AG20443 (cell line): Measurements from ENCODE around the gene GDF10.

Experiments
- DNase-seq: peaks from one replicate; pipeline ENCODE4 v3.0.0; 2012; ENCODE audit warnings: low spot score, mixed read lengths

The GDF10 gene

GRCh38 chr10:47333532-47333931 is 33.5 kb downstream of the GDF10 start:
- no peak for DNase-seq

DNA sequence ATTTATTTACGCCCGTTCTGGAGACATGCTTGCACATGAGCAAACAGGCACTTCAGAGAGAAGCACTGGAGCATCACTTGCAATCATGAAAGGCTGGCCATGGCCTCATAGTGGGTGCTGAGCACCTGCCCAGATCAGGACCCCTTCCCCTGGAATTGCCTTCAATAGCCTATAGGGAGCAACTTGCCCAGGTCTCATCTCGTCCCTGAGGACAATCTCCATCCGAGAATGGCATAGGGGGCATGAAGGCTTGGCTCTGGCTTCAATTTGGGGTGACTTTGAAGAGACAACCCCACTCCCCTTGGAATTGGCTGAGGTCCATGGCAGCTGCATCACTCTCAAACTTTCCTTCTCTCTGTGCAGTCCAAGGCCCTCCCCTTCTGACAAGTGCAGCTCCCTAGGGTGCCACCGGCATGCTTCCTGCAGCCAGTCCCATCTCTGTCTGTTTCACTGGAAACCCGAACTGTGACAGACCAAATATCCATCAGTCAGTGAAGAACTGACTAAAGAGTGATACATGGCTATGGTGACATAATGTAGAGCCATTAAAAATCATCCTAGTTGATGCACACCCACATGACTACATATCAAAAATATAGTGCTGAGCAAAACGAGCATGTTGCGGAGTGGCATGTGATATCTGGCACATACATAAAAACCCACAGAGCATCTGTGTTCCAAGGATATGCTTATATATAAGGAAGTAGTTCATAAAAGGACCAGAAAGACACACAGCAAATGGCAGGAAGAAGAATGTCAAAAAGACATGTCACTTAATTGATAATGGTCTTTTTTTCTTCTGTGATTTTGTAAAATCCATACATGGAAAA is 34.7 kb downstream of the GDF10 start:
- DNase-seq: no peak

DNA sequence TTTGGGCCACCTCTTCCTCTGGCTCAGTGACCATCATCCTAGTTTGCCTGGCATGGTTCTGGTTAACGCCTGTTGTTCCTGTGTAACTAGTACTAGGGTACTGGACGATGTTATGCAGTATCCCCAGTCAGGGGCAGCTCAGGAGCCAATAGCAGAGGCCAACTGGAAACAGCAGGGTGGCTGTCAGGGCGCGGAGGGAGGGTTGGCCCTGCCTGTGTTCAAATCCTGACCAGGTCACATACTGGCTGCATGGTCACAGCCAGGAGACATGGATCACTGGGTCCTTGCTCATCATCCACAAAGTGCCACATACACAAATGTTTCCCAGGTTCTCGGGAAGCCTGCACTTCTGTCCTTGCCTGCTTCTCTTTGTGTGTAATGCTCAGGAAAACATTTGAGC is 35.9 kb downstream of the GDF10 start:
- no peak for DNase-seq

GRCh38 chr10:47336387-47337134 is 36.6 kb downstream of the GDF10 start:
- no peak for DNase-seq

GRCh38 chr10:47337310-47337709 is 37.3 kb downstream of the GDF10 start:
- DNase-seq: no peak

DNA sequence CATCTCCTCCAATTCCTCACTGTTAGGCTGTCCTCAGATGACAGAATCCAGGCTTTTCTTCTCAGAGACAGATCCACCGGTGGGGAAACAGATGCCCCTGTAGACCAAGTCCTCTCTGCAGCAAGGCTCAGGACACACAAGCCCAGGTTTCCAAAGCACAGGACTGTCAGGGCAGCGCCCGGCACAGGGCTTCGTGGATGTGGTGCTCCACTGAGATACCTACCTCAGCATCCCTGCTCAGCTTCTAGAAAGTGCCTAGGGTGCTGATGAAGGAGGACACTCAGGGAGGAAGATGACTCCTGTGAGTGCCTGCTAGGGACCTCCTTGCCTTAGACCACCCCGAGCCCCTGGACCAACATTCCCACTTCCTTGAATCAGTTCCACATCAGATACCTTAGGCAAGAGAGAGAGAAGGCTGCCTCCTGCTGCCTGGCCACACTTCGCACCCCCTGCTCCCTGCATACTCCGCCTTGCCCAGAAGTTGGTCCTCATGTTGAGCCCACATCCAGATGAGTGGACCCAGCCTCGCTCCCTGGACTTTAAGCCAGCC is 39.3 kb downstream of the GDF10 start:
- DNase-seq: no peak

- no peak for DNase-seq
These were observed 40.0 kb downstream of the GDF10 start for GRCh38 chr10:47339759-47340607.

DNA sequence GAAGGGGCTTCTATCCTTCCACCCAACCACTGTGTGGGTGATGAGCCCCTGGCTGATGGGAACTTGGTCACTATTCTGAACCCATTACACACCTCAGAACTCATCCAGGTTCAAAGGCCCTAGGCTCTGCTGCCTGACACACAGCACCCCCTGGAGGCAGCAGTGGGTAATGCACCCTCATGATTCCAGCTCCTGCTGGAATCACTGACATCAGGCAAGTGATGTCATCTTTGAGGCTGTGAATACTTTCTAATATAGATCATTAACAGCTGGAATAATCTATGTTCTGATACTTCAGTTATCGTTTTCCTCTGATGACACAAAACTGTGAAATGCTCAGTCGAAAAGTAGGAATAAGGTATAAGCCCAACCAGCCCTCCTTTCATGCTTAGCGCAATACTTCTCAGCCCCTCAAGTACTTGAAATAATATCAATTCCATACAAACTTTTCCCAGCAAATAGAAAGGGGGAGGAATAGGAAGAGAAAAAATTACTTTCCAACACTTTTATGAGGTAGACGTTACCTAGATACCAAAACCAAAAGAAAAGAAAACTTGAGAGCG is 40.7 kb downstream of the GDF10 start:
- DNase-seq: peak; percentile 85

DNA sequence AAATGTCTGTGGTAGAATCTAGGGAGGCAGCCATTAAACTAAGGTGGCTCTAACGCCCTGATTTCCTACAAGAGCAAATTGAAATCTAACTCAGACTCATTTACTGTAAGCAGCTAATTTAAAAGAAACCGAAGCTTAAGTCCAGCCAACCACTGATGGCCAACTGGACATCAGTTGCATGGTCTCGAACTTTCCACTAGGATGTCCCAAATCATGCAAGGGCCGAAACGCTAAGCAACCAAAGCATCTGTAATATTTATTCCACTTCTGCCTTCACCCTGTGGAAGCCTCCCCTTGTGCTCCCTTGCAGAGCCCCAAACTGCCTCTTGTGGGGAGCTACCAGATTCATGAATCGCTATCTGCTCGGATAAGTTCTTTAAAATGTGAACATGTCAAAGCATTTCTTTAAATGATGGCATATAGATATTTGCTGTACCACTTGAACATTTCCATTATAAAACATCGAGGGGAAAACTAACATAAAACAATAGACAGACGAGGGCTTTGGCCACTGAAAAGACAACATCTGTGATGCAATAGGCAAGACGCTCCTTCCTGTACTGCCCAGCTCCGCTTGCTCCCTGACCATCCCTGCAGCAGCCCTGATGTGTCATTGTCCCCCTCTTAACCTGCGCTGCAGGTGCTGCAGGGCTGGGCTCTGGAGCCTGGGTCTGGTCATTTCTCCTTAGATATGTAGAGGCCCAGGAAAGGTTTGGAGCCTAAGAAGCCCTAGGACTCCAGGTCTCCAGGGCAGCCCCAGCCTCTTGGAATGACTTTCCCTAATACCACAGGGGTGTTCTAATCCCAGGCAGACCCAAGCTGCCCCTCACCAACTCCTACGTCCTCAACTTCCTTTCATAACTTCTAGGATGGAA is 45.2 kb downstream of the GDF10 start:
- no peak for DNase-seq

GRCh38 chr10:47346581-47347302 is 46.7 kb downstream of the GDF10 start:
- no peak for DNase-seq

- no peak for DNase-seq
These were observed 47.3 kb downstream of the GDF10 start for GRCh38 chr10:47347303-47347675.

DNA sequence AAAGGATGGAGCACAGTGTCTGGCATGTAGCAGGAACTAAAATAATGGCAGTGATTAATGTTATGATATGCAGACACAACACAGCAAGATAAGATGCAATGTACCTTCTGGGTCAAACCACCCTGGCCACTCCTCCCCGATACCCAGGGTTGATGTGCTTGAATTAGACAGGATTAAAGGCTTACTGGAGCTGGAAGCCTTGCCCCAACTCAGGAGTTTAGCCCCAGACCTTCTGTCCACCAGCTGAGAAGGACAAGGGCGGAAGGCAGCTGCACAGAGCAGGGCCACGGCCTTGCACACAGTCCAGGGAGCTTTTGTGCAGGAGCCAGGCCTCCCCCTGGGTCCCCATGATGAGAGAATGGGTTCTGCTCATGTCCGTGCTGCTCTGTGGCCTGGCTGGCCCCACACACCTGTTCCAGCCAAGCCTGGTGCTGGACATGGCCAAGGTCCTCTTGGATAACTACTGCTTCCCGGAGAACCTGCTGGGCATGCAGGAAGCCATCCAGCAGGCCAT is 48.2 kb downstream of the GDF10 start, which contains the start of gene RBP3:
RBP3 (plus strand) TSS at position 226 of the 514 bp plus-strand sequence; CDS start at position 348, 122 bp downstream.
- DNase-seq: no peak

- no peak for DNase-seq
These were observed 48.9 kb downstream of the GDF10 start for GRCh38 chr10:47348661-47349470.

DNA sequence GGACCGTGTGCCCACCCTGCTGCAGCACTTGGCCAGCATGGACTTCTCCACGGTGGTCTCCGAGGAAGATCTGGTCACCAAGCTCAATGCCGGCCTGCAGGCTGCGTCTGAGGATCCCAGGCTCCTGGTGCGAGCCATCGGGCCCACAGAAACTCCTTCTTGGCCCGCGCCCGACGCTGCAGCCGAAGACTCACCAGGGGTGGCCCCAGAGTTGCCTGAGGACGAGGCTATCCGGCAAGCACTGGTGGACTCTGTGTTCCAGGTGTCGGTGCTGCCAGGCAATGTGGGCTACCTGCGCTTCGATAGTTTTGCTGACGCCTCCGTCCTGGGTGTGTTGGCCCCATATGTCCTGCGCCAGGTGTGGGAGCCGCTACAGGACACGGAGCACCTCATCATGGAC is 49.5 kb downstream of the GDF10 start:
- DNase-seq: no peak

DNA sequence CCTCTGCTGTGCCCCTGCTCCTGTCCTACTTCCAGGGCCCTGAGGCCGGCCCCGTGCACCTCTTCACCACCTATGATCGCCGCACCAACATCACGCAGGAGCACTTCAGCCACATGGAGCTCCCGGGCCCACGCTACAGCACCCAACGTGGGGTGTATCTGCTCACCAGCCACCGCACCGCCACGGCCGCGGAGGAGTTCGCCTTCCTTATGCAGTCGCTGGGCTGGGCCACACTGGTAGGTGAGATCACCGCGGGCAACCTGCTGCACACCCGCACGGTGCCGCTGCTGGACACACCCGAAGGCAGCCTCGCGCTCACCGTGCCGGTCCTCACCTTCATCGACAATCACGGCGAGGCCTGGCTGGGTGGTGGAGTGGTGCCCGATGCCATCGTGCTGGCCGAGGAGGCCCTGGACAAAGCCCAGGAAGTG is 50.0 kb downstream of the GDF10 start:
- DNase-seq: no peak

GRCh38 chr10:47350671-47351640 is 51.0 kb downstream of the GDF10 start:
- no peak for DNase-seq

DNA sequence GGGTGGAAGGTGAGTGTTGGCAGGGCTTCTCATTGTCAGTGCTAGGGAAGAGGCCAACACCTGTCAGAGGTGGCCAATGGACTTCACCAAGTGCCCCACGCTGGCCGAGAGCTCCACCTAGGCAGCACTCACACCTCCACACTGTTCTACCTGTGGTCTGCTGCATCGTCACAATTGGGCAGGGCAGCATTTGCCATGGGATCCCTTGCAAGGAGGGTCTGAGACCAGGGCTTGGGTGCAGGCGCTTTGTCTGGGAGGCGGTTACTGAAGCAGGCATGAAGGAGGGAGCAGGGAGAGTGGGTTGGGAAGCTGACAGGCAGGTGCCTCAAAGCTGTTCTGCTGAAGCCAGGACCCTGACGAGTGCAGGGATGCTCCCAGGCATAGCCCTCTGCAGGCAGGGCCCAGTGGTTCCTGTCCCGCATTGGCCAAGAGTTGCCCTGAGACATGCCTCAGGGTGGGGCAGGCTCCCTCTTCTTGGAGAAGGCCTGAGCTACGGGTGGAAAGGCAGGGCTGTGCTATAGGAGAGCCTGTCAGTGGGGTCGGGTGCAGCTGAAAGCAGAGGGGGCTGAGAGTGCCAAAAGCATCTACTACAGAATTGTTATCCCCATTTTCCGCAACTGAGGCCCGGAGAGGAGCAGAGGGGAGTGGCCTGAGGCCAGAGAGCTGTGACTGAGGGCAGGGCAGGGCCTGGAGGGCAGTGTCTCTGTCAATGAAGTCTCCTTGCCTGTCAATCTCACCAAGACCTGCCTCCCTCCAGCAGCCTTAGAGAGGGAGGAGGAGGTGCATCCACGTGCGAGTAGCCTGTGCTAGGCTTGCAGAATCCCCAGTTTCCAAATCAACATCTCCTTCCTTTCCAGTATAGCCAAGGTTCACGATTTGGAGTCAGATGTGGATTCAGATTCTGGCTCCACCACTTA is 52.2 kb downstream of the GDF10 start:
- no peak for DNase-seq
